GM18507 (cell line): ENCODE results near the gene DIP2C.
A peak's percentile ranks its signal among the peaks of the same experiment; 100 is the strongest.

ENCODE experiments used
- DNase-seq: peaks from one replicate; pipeline ENCODE4 v3.0.0; 2011; ENCODE audit warnings: low read depth; ENCODE audit not compliant: insufficient read length; ENCODE audit errors: extremely low spot score
- FAIRE-seq: peaks from 2 replicates; lab custom pipeline; 2011; peaks lifted over from hg19 to GRCh38; lab: Jason Lieb, UNC

The DIP2C gene

GRCh38 chr10:299969-300368, 389.5 kb downstream of the DIP2C start:
- FAIRE-seq (no peak), DNase-seq (no peak)

GRCh38 chr10:299512-299911, 390.0 kb downstream of the DIP2C start:
- no peak for FAIRE-seq
- DNase-seq, result no peak

GRCh38 chr10:298033-298432, 391.4 kb downstream of the DIP2C start:
- DNase-seq, result no peak
- FAIRE-seq, result no peak

- no peak for DNase-seq
- FAIRE-seq, result no peak
These were observed 391.9 kb downstream of the DIP2C start for GRCh38 chr10:297567-297966.

GRCh38 chr10:293636-294035, 395.8 kb downstream of the DIP2C start:
- DNase-seq, result no peak
- FAIRE-seq, result no peak

GRCh38 chr10:290026-290725, 399.3 kb downstream of the DIP2C start:
- FAIRE-seq (no peak), DNase-seq (no peak)

- DNase-seq, result no peak
- FAIRE-seq, result no peak
These were observed 399.9 kb downstream of the DIP2C start for GRCh38 chr10:289581-289980.

GRCh38 chr10:288316-289200, 400.9 kb downstream of the DIP2C start:
- no peak for DNase-seq
- no peak for FAIRE-seq

- no peak for DNase-seq
- no peak for FAIRE-seq
These were observed 401.7 kb downstream of the DIP2C start for GRCh38 chr10:287814-288213.

- no peak for DNase-seq
- no peak for FAIRE-seq
These were observed 402.3 kb downstream of the DIP2C start for GRCh38 chr10:287026-287709.

- no peak for DNase-seq
- no peak for FAIRE-seq
These were observed 404.3 kb downstream of the DIP2C start for GRCh38 chr10:285216-285615.

- FAIRE-seq, result peak; percentile 90
- DNase-seq, result peak; percentile 65
These were observed 405.5 kb downstream of the DIP2C start for GRCh38 chr10:283916-284356.

GRCh38 chr10:283140-283479, 406.4 kb downstream of the DIP2C start:
- DNase-seq (no peak), FAIRE-seq (no peak)

- FAIRE-seq (no peak), DNase-seq (no peak)
These were observed 407.0 kb downstream of the DIP2C start for GRCh38 chr10:282294-283139.

- FAIRE-seq (no peak), DNase-seq (no peak)
These were observed 409.8 kb downstream of the DIP2C start for GRCh38 chr10:279655-280054.

GRCh38 chr10:279232-279631, 410.2 kb downstream of the DIP2C start:
- FAIRE-seq (no peak), DNase-seq (no peak)

- FAIRE-seq (no peak), DNase-seq (no peak)
These were observed 410.8 kb downstream of the DIP2C start for GRCh38 chr10:278707-279106.

- DNase-seq (no peak), FAIRE-seq (no peak)
These were observed 411.5 kb downstream of the DIP2C start for GRCh38 chr10:277963-278362.

- no peak for FAIRE-seq
- DNase-seq, result no peak
These were observed 413.8 kb downstream of the DIP2C start for GRCh38 chr10:275680-276079.

- FAIRE-seq, result no peak
- DNase-seq, result no peak
These were observed 414.6 kb downstream of the DIP2C start for GRCh38 chr10:274866-275265.
